HepG2 (cell line): Measurements from ENCODE around the gene SYNPO. TPM values are rescaled to one million over a fixed set of nuclear protein-coding genes. Genes with fewer than 3 reads are reported as not detected.

Source experiments
- ATAC-seq: fragments of 200-7000 bp; cut with Tn5 transposase; 3 replicates; pipeline ENCODE4 v1.9.1; 2020; ENCODE audit warnings: mild to moderate bottlenecking, moderate library complexity
- BruUV-seq: library from RNA; stranded (reverse); fragments of 400-500 nt; replicated peaks from 2 replicates; lab custom pipeline; 2021; lab: Mats Ljungman, UMichigan
- CTCF ChIA-PET: fragments of 300-600 bp; formaldehyde crosslinking; extraction: SDS; loops from one replicate; lab custom pipeline; 2021; ENCODE audit warnings: low total read pairs, inconsistent platforms, low intra/inter-chr PET ratio; lab: Yijun Ruan, JAX
- POLR2A ChIA-PET: fragments of 350-600 bp; sonication (Branson Sonifier 250); formaldehyde crosslinking; loops from one replicate; lab custom pipeline; 2020; ENCODE audit warnings: antibody characterized with exemption, inconsistent platforms; lab: Yijun Ruan, JAX
- DNase-seq: peaks from one replicate; pipeline ENCODE4 v3.0.0-alpha.2; 2015; ENCODE audit warnings: low spot score
- FAIRE-seq: peaks from 3 replicates; lab custom pipeline; 2011; peaks lifted over from hg19 to GRCh38; lab: Jason Lieb, UNC
- H2AFZ ChIP-seq: one replicate; pipeline ENCODE4 v1.6.1; 2011; ENCODE audit warnings: low read length, inconsistent platforms
- H3K27ac ChIP-seq: fragments of 300-600 bp; 3 replicates; pipeline ENCODE4 v1.8.0; 2011; ENCODE audit warnings: mixed run types, mild to moderate bottlenecking, mixed read lengths, low read length, inconsistent platforms; ENCODE audit not compliant: insufficient read depth; ENCODE audit errors: extremely low read length
- H3K27me3 ChIP-seq, 2 experiments: fragments of 200-600 bp in 1 of 2; 2 replicates in 1 of 2; 3 replicates in 1 of 2; pipeline versions ENCODE4 v1.6.0 to v1.8.0; 2011; ENCODE audit warnings: low read length in 2 of 2, mild to moderate bottlenecking in 2 of 2, moderate library complexity in 2 of 2, inconsistent platforms in 1 of 2; ENCODE audit not compliant: insufficient read depth in 2 of 2, control insufficient read depth in 1 of 2
- H3K36me3 ChIP-seq, 2 experiments: fragments of 200-600 bp in 1 of 2; replicated peaks in 1 of 2; 2 replicates in 1 of 2; 3 replicates in 1 of 2; pipeline versions ENCODE4 v1.5.1 to v1.8.0; 2011; ENCODE audit warnings: low read length in 2 of 2, inconsistent platforms in 1 of 2; ENCODE audit not compliant: insufficient read depth in 2 of 2, control insufficient read depth in 1 of 2
- H3K4me1 ChIP-seq: 2 replicates; pipeline ENCODE4 v1.5.1; 2012; ENCODE audit warnings: low read length, inconsistent platforms; ENCODE audit not compliant: insufficient read depth
- H3K4me2 ChIP-seq: 2 replicates; pipeline ENCODE4 v1.6.0; 2011; ENCODE audit warnings: low read depth, low read length, inconsistent platforms
- H3K4me3 ChIP-seq, 3 experiments: fragments of 200-600 bp in 1 of 3; sonication (generic), shearing (Covaris generic) in 1 of 3; replicated peaks in 1 of 3; 2 replicates each; pipeline ENCODE4 v1.5.1; 2011 to 2016; ENCODE audit warnings: low read length in 3 of 3, inconsistent platforms in 2 of 3, low read depth in 2 of 3, mild to moderate bottlenecking in 2 of 3, control low read depth in 1 of 3, mixed read lengths in 1 of 3; ENCODE audit not compliant: insufficient read depth in 1 of 3
- H3K79me2 ChIP-seq: one replicate; pipeline ENCODE4 v1.6.1; 2011; ENCODE audit warnings: low read length, inconsistent platforms; ENCODE audit not compliant: insufficient read depth
- H3K9ac ChIP-seq: 2 replicates; pipeline ENCODE4 v1.6.0; 2011; ENCODE audit warnings: mild to moderate bottlenecking, low read depth, low read length, inconsistent platforms; ENCODE audit not compliant: insufficient read depth
- H3K9me3 ChIP-seq: 2 replicates; pipeline ENCODE4 v1.5.1; 2012; ENCODE audit warnings: mild to moderate bottlenecking, low read length
- H4K20me1 ChIP-seq: 2 replicates; pipeline ENCODE4 v1.6.0; 2011; ENCODE audit warnings: inconsistent platforms, mild to moderate bottlenecking, low read length, moderate library complexity; ENCODE audit not compliant: insufficient read depth
- CREB1 ChIP-seq, 2 experiments: fragments of 450-650 bp in 1 of 2; IDR thresholded peaks; 2 replicates each; pipeline ENCODE4 v1.6.1; 2016 to 2017; ENCODE audit warnings: control low read depth in 1 of 2, mild to moderate bottlenecking in 1 of 2, missing compliant biosample characterization in 1 of 2, missing genetic modification characterization in 1 of 2
- NFKBIZ ChIP-seq: IDR thresholded peaks from 2 replicates; pipeline ENCODE4 v1.6.1; 2018; ENCODE audit warnings: missing genetic modification reagents, missing compliant biosample characterization
- REPIN1 ChIP-seq: sonication (generic); formaldehyde crosslinking; IDR thresholded peaks from 2 replicates; pipeline ENCODE4 v1.8.0; 2022; ENCODE audit warnings: missing genetic modification reagents, low read depth, mild to moderate bottlenecking, borderline replicate concordance
- SMC3 ChIP-seq: IDR thresholded peaks from 2 replicates; pipeline ENCODE4 v1.6.1; 2011; ENCODE audit warnings: low read length, improper control_type of control experiment
- TBX3 ChIP-seq: fragments of 450-650 bp; IDR thresholded peaks from 2 replicates; pipeline ENCODE4 v1.6.1; 2017; ENCODE audit warnings: antibody characterized with exemption, mild to moderate bottlenecking, inconsistent platforms, borderline replicate concordance
- WGBS: methylation state at CpG from one replicate; pipeline ENCODE4 v1.1.6; 2017; ENCODE audit warnings: low lambda C conversion rate; 5-methylcytosine and 5-hydroxymethylcytosine counted together
- in situ Hi-C: cut with HindIII; loops from 2 replicates; pipeline ENCODE4 v1.10.0; 2017; ENCODE audit warnings: low pct_unique_long_range_greater_than_20kb; ENCODE audit not compliant: extremely low pct_ligation_motif_present
- intact Hi-C: fragments of 100-400 bp; cut with micrococcal nuclease; formaldehyde crosslinking; loops from one replicate; pipeline ENCODE4 v1.10.0; 2022; ENCODE audit not compliant: unreplicated experiment
- polyA plus RNA-seq, 8 experiments: library from polyadenylated mRNA; depleted of rRNA in 3 of 8; stranded (reverse) in 7 of 8; unstranded in 1 of 8; fragments of >200 nt; fragmentation: Illumina TruSeq in 4 of 8; extraction: Trizol in 4 of 8; gene quantifications; 2 replicates each; pipeline versions ENCODE4 v1.2.1 to v1.2.3, GENCODE V29; 2011 to 2016; ENCODE audit warnings: low read depth in 4 of 8, missing spikeins in 1 of 8, mixed read lengths in 1 of 8; ENCODE audit not compliant: insufficient read depth in 1 of 8
- total RNA-seq, 5 experiments: library from RNA; depleted of rRNA; stranded (reverse); fragments of >200 nt; fragmentation: Illumina TruSeq; extraction: Trizol; gene quantifications; 2 replicates each; pipeline ENCODE4 v1.2.3, GENCODE V29; 2016; ENCODE audit warnings: low read depth in 1 of 5
- TF ChIP-seq, protein P1 (sequence below): sonication (generic); formaldehyde crosslinking; IDR thresholded peaks from 2 replicates; pipeline ENCODE4 v1.8.1; 2022; ENCODE audit warnings: low read depth, mild to moderate bottlenecking, missing genetic modification reagents
- TF ChIP-seq, protein P2 (sequence below): sonication (generic); formaldehyde crosslinking; conservative IDR thresholded peaks from 2 replicates; pipeline ENCODE4 v1.4.0; 2020; ENCODE audit warnings: missing genetic modification reagents

Gene SYNPO
- total and polyA plus RNA-seq, 2 of the 13 experiments (the other 11 are each of a cell fraction or from before 2014, with no cell fraction given) = 0.09 to 0.30 TPM

DNA sequence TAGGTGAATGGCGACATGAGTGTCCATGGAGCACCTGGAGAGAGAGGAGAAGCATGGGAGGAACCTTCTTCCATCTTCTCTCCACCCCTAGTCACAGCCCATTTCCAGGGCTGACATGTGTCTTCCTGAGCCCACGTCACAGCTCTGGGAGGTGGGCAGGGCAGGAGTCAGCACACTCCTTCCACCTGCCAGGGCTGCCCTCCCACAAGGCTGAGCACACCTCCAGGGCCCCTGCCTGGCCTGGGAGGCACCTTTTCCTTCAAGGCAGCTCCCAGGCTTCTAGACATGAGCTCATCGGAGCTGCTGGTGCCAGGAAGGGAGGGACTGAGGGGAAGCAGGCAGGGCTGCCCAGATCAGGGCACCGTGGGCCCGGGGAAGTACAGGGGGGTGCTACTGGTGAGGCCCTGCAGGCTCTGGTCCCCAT is 13.6 kb upstream of the SYNPO start:
- Histone ChIP-seq H3K9ac (no peak overlapping the region), H3K36me3 (no peaks in the 10 kb centered on the region), H3K4me2 (no peak overlapping the region), H3K27ac (no peak overlapping the region), H3K4me3 (no peak overlapping the region), H3K4me1 (peaks cover 23% of the 10 kb centered on the region), H4K20me1 (no peaks in the 10 kb centered on the region), H3K27me3 (peaks cover 4 to 36% of the 10 kb centered on the region in 2 experiments), H2AFZ (no peak overlapping the region), H3K9me3 (no peaks in the 10 kb centered on the region), H3K79me2 (no peaks in the 10 kb centered on the region)
- TF ChIP-seq, protein P1, sequence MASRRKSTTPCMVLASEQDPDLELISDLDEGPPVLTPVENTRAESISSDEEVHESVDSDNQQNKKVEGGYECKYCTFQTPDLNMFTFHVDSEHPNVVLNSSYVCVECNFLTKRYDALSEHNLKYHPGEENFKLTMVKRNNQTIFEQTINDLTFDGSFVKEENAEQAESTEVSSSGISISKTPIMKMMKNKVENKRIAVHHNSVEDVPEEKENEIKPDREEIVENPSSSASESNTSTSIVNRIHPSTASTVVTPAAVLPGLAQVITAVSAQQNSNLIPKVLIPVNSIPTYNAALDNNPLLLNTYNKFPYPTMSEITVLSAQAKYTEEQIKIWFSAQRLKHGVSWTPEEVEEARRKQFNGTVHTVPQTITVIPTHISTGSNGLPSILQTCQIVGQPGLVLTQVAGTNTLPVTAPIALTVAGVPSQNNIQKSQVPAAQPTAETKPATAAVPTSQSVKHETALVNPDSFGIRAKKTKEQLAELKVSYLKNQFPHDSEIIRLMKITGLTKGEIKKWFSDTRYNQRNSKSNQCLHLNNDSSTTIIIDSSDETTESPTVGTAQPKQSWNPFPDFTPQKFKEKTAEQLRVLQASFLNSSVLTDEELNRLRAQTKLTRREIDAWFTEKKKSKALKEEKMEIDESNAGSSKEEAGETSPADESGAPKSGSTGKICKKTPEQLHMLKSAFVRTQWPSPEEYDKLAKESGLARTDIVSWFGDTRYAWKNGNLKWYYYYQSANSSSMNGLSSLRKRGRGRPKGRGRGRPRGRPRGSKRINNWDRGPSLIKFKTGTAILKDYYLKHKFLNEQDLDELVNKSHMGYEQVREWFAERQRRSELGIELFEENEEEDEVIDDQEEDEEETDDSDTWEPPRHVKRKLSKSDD (CRISPR knock-in tag) = no peak
- TF ChIP-seq CREB1 (IDR thresholded peaks at IDR 0.05) (0 out of 2 replicates have a peak, but pooled peaks have one; percentile 7), CREB1 (CRISPR knock-in tag; IDR thresholded peaks at IDR 0.05) (no peak), TBX3 (no peak), SMC3 (no peak), REPIN1 (CRISPR knock-in tag) (no peak), NFKBIZ (no peak)
- TF ChIP-seq, protein P2, sequence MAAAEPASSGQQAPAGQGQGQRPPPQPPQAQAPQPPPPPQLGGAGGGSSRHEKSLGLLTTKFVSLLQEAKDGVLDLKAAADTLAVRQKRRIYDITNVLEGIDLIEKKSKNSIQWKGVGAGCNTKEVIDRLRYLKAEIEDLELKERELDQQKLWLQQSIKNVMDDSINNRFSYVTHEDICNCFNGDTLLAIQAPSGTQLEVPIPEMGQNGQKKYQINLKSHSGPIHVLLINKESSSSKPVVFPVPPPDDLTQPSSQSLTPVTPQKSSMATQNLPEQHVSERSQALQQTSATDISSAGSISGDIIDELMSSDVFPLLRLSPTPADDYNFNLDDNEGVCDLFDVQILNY = no peak
- DNase-seq = no peak
- no peak for FAIRE-seq
- intact Hi-C loops = no loop called here
- no TSS peak for BruUV-seq
- POLR2A ChIA-PET = no interaction called here
- 45% methylated on average over 4 of the region's 5 CpGs for WGBS
- no peak for ATAC-seq
- CTCF ChIA-PET = no interaction called here
- in situ Hi-C loops = no loop called here
